H9 (cell line): ENCODE results near the gene CD244. TPM values are rescaled to one million over a fixed set of nuclear protein-coding genes. Genes with fewer than 3 reads are reported as not detected.

Experiments used
- DNase-seq: peaks from one replicate; pipeline ENCODE4 v3.0.0-alpha.2; 2017
- H2AFZ ChIP-seq: one replicate; pipeline ENCODE4 v1.6.1; 2013; ENCODE audit warnings: mild to moderate bottlenecking, low read length, control low read depth, moderate library complexity
- H2AK5ac ChIP-seq: 2 replicates; pipeline ENCODE4 v1.6.1; 2013; ENCODE audit warnings: low read length, control low read depth, mixed read lengths; ENCODE audit not compliant: insufficient read length
- H2BK120ac ChIP-seq: one replicate; pipeline ENCODE4 v1.6.1; 2013; ENCODE audit warnings: low read depth, mild to moderate bottlenecking, low read length, control low read depth, inconsistent platforms; ENCODE audit not compliant: poor library complexity, severe bottlenecking
- H2BK12ac ChIP-seq: 2 replicates; pipeline ENCODE4 v1.6.1; 2013; ENCODE audit warnings: low read length, control low read depth, mixed read lengths, low read depth; ENCODE audit not compliant: insufficient read length
- H2BK15ac ChIP-seq: 2 replicates; pipeline ENCODE4 v1.6.1; 2013; ENCODE audit warnings: low read depth, low read length, control low read depth
- H2BK20ac ChIP-seq: one replicate; pipeline ENCODE4 v1.6.1; 2013; ENCODE audit warnings: low read depth, mild to moderate bottlenecking, low read length, control low read depth, inconsistent platforms; ENCODE audit not compliant: poor library complexity, severe bottlenecking
- H2BK5ac ChIP-seq: 2 replicates; pipeline ENCODE4 v1.6.1; 2013; ENCODE audit warnings: low read length, control low read depth, mixed read lengths; ENCODE audit not compliant: insufficient read length
- H3K14ac ChIP-seq: 2 replicates; pipeline ENCODE4 v1.6.1; 2013; ENCODE audit warnings: low read length, control low read depth; ENCODE audit not compliant: insufficient read depth
- H3K18ac ChIP-seq: 2 replicates; pipeline ENCODE4 v1.6.1; 2013; ENCODE audit warnings: low read depth, mild to moderate bottlenecking, mixed read lengths, low read length, control low read depth; ENCODE audit not compliant: insufficient read length
- H3K23ac ChIP-seq: 2 replicates; pipeline ENCODE4 v1.6.1; 2013; ENCODE audit warnings: low read length, control low read depth, mixed read lengths, low read depth; ENCODE audit not compliant: insufficient read length
- H3K23me2 ChIP-seq: 2 replicates; pipeline ENCODE4 v1.6.1; 2013; ENCODE audit warnings: low read depth, mild to moderate bottlenecking, mixed read lengths, low read length, control low read depth; ENCODE audit not compliant: insufficient read length, poor library complexity, severe bottlenecking
- H3K27ac ChIP-seq: 2 replicates; pipeline ENCODE4 v1.5.1; 2013; ENCODE audit warnings: low read length, control low read depth, mixed read lengths, low read depth; ENCODE audit not compliant: insufficient read length
- H3K27me3 ChIP-seq: 2 replicates; pipeline ENCODE4 v1.6.1; 2013; ENCODE audit warnings: low read length, control low read depth, inconsistent platforms; ENCODE audit not compliant: insufficient read depth
- H3K4ac ChIP-seq: 2 replicates; pipeline ENCODE4 v1.6.1; 2013; ENCODE audit warnings: low read depth, mild to moderate bottlenecking, control low read depth, inconsistent platforms, low read length, moderate library complexity
- H3K4me1 ChIP-seq: 2 replicates; pipeline ENCODE4 v1.6.1; 2013; ENCODE audit warnings: low read length, control low read depth, inconsistent platforms; ENCODE audit not compliant: insufficient read depth
- H3K4me2 ChIP-seq: 2 replicates; pipeline ENCODE4 v1.6.1; 2013; ENCODE audit warnings: low read length, control low read depth, mixed read lengths; ENCODE audit not compliant: insufficient read length, insufficient read depth
- H3K56ac ChIP-seq: 2 replicates; pipeline ENCODE4 v1.6.1; 2013; ENCODE audit warnings: low read depth, mild to moderate bottlenecking, mixed read lengths, low read length, control low read depth; ENCODE audit not compliant: insufficient read length
- H3K79me1 ChIP-seq: 2 replicates; pipeline ENCODE4 v1.6.1; 2013; ENCODE audit warnings: low read depth, mild to moderate bottlenecking, moderate library complexity, low read length, control low read depth, inconsistent platforms; ENCODE audit not compliant: insufficient read depth, poor library complexity, severe bottlenecking
- H3K79me2 ChIP-seq: 2 replicates; pipeline ENCODE4 v1.6.1; 2013; ENCODE audit warnings: low read length, control low read depth, inconsistent platforms; ENCODE audit not compliant: insufficient read depth
- H3K9ac ChIP-seq: 2 replicates; pipeline ENCODE4 v1.6.1; 2013; ENCODE audit warnings: low read length, control low read depth, mixed read lengths; ENCODE audit not compliant: insufficient read length; ENCODE audit errors: extremely low read depth
- H3K9me3 ChIP-seq: one replicate; pipeline ENCODE4 v1.6.1; 2013; ENCODE audit warnings: low read depth, low read length, inconsistent platforms; ENCODE audit not compliant: control insufficient read depth
- H3T11ph ChIP-seq: one replicate; pipeline ENCODE4 v1.6.1; 2013; ENCODE audit warnings: mild to moderate bottlenecking, low read length, control low read depth, inconsistent platforms
- H4K20me1 ChIP-seq: one replicate; pipeline ENCODE4 v1.6.1; 2013; ENCODE audit not compliant: control insufficient read depth, insufficient read length, insufficient read depth
- H4K5ac ChIP-seq: 2 replicates; pipeline ENCODE4 v1.6.1; 2013; ENCODE audit warnings: low read depth, mild to moderate bottlenecking, mixed read lengths, low read length, control low read depth; ENCODE audit not compliant: insufficient read length
- H4K8ac ChIP-seq: replicated peaks from 2 replicates; pipeline ENCODE4 v1.6.1; 2013; ENCODE audit warnings: low read length, control low read depth, mixed read lengths, low read depth; ENCODE audit not compliant: insufficient read length
- H4K91ac ChIP-seq: 2 replicates; pipeline ENCODE4 v1.6.1; 2013; ENCODE audit warnings: low read depth, mild to moderate bottlenecking, moderate library complexity, mixed read lengths, low read length, control low read depth; ENCODE audit not compliant: insufficient read length
- H3K27ac Mint-ChIP-seq, 3 experiments: 2 replicates in 2 of 3; 3 replicates in 1 of 3; pipeline ENCODE4 v1.8.0; 2020 to 2021; ENCODE audit warnings: mixed read lengths in 3 of 3, mild to moderate bottlenecking in 1 of 3, moderate library complexity in 1 of 3
- H3K27me3 Mint-ChIP-seq: 2 replicates; pipeline ENCODE4 v1.8.0; 2021; ENCODE audit warnings: low read depth, mild to moderate bottlenecking, moderate library complexity, mixed read lengths
- H3K36me3 Mint-ChIP-seq, 3 experiments: 2 replicates in 2 of 3; 3 replicates in 1 of 3; pipeline ENCODE4 v1.8.0; 2020 to 2021; ENCODE audit warnings: low read depth in 3 of 3, mixed read lengths in 3 of 3; ENCODE audit not compliant: insufficient read depth in 1 of 3
- H3K4me1 Mint-ChIP-seq, 2 experiments: 2 replicates each; pipeline ENCODE4 v1.8.0; 2020; ENCODE audit warnings: mixed read lengths in 2 of 2
- H3K4me3 Mint-ChIP-seq, 2 experiments: 2 replicates in 1 of 2; 3 replicates in 1 of 2; pipeline ENCODE4 v1.8.0; 2020 to 2021; ENCODE audit warnings: mild to moderate bottlenecking in 2 of 2, mixed read lengths in 2 of 2, moderate library complexity in 1 of 2
- H3K9me3 Mint-ChIP-seq, 2 experiments: 2 replicates in 1 of 2; 3 replicates in 1 of 2; pipeline ENCODE4 v1.8.0; 2020; ENCODE audit warnings: mild to moderate bottlenecking in 2 of 2, mixed read lengths in 2 of 2, moderate library complexity in 1 of 2
- CTCF ChIP-seq: fragments of 200-600 bp; sonication (generic); conservative IDR thresholded peaks from 3 replicates; pipeline ENCODE4 v1.8.0; 2021; ENCODE audit warnings: antibody characterized with exemption, mild to moderate bottlenecking
- WGBS: extraction: QIAGEN DNeasy Blood & Tissue Kit; methylation state at CpG from one replicate; pipeline ENCODE4 v1.1.7; 2013; ENCODE audit warnings: missing lambda C conversion rate, low lambda C conversion rate, mixed read lengths; ENCODE audit not compliant: insufficient read length; ENCODE audit errors: extremely low coverage; 5-methylcytosine and 5-hydroxymethylcytosine counted together
- total RNA-seq: library from RNA; stranded (reverse); gene quantifications from 2 replicates; pipeline ENCODE4 v1.2.1, GENCODE V29; 2021

CD244 gene
- total RNA-seq, 1 experiment from 2014 or later = not detected

- Histone ChIP-seq H3K9ac (no peak overlapping the region), H3K23me2 (no peaks in the 10 kb centered on the region), H2AK5ac (no peak overlapping the region), H3K56ac (no peak overlapping the region), H3K14ac (no peak overlapping the region), H3K18ac (no peak overlapping the region), H3K23ac (no peak overlapping the region), H3K4me1 (no peaks in the 10 kb centered on the region), H2BK12ac (no peak overlapping the region), H4K8ac (no peak overlapping the region), H3K27ac (no peak overlapping the region), H3K4me2 (no peak overlapping the region), H3K79me2 (no peaks in the 10 kb centered on the region), H2BK15ac (no peak overlapping the region), H2BK20ac (no peak overlapping the region), H3T11ph (no peak overlapping the region), H3K9me3 (no peaks in the 10 kb centered on the region), H3K4ac (no peak overlapping the region), H4K5ac (no peak overlapping the region), H4K20me1 (no peaks in the 10 kb centered on the region), H3K27me3 (no peaks in the 10 kb centered on the region), H2BK120ac (no peak overlapping the region), H2AFZ (no peak overlapping the region), H3K79me1 (no peaks in the 10 kb centered on the region), H2BK5ac (no peak overlapping the region), H4K91ac (no peak overlapping the region)
- no peaks in the 10 kb centered on the region for H3K9me3 Mint-ChIP-seq
- TF ChIP-seq CTCF = no peak
- no peak for DNase-seq
- no peaks in the 10 kb centered on the region for H3K36me3 Mint-ChIP-seq
- H3K27me3 Mint-ChIP-seq = peaks cover 1% of the 10 kb centered on the region; the same call in 1 of the 2 replicates
- WGBS = no CpG with 5 or more reads among the region's 11 CpGs
- no peak overlapping the region for H3K4me3 Mint-ChIP-seq
- no peak overlapping the region for H3K27ac Mint-ChIP-seq
- 0 out of 4 replicates have a peak, but pooled peaks cover 0 to 3% of the 10 kb centered on the region in 2 experiments for H3K4me1 Mint-ChIP-seq
These were observed 530 bp upstream of the CD244 start for GRCh38 chr1:160863061-160863773.
